GM12891 (cell line): ENCODE data around the gene SKP2.

Experiments
- PAX5 ChIP-seq: IDR thresholded peaks from 2 replicates; pipeline ENCODE4 v1.6.1; 2011; ENCODE audit warnings: low read length, moderate library complexity, mild to moderate bottlenecking; ENCODE audit not compliant: insufficient read depth, severe bottlenecking
- POLR2A ChIP-seq: IDR thresholded peaks from 2 replicates; pipeline ENCODE4 v1.6.1; 2011; ENCODE audit warnings: low read depth, low read length, control low read depth
- POLR2AphosphoS5 ChIP-seq: IDR thresholded peaks from 2 replicates; pipeline ENCODE4 v1.6.1; 2011; ENCODE audit warnings: low read depth, low read length, control low read depth
- POU2F2 ChIP-seq: IDR thresholded peaks from 2 replicates; pipeline ENCODE4 v1.6.1; 2011; ENCODE audit warnings: low read depth, mild to moderate bottlenecking, control low read depth, low read length, moderate library complexity
- TAF1 ChIP-seq: IDR thresholded peaks from 2 replicates; pipeline ENCODE4 v1.6.1; 2011; ENCODE audit warnings: low read depth, low read length, control low read depth

- TF ChIP-seq POLR2A (no peak), TAF1 (no peak), PAX5 (no peak), POLR2AphosphoS5 (no peak), POU2F2 (no peak)
Measured at GRCh38 chr5:36105819-36106218, 46.1 kb upstream of the SKP2 start.
